ENCODE results near the gene TNRC18. TPM values are rescaled to one million over a fixed set of nuclear protein-coding genes. Genes with fewer than 3 reads are reported as not detected.
"Not testable (repeated sequence)": the region's sequence is repeated elsewhere in the genome, so short reads cannot be mapped to it uniquely, and the experiment has no call there.

Gene TNRC18
- polyA plus RNA-seq, 1 donor from 2014 or later, result 23.6 TPM

DNA sequence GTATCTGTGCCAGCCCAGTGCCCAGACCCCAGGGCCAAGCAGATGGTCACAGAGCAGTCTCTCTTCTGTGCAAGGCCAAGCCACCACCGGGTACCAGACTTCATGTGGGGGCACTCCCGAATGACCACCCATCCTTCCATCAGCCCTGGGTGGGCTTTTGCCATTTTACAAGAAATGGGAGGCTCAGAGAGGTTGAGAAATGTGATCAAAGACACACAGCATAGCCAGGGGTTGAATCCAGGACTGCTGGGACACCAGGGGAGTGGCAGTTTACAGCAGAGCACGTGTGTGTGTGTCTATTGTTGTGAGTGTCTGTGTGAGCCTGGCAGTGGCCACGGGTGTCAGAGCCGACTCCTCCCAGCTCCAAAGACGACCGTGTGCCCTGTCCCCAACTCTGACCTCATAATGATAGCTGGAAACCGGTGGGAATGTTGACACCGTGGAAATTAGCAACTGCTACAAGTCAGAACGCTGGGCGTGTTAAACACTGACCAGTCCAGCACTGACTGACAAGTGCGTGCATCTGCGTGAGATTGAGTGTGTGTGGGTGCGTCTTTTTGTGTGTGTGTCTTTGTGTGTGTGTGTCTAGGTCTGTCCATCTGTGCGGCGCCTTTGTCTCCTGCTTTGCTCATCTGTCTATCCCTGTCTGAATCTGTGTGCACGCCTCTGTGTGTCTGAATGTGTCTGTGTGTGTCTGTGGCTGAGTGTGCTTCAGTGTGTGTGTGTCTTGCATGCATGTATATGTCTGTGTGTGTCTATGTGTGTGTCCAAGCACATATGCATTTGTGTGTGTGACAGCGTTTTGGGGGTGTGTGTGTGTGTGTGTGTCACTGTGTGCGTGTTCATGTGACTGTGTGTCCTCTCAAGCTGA, 158.1 kb downstream of the TNRC18 start:
- TF ChIP-seq CTCF (IDR thresholded peaks at IDR 0.05; ENCODE audit: poor library complexity, severe bottlenecking) (no peak), POLR2AphosphoS5 (IDR thresholded peaks at IDR 0.05) (peak; percentile 45), TAF1 (IDR thresholded peaks at IDR 0.05; ENCODE audit: low read depth) (no peak)
- Histone ChIP-seq H2AFZ (ENCODE audit: low read depth, low read length) (peak overlapping the region; percentile 37), H3K79me2 (replicated peaks; ENCODE audit: insufficient read depth, low read length) (no peaks in the 10 kb centered on the region), H3K27ac (ENCODE audit: low read length) (peak overlapping the region; percentile 81), H3K36me3 (ENCODE audit: insufficient read depth, low read length) (no peaks in the 10 kb centered on the region), H4K20me1 (ENCODE audit: insufficient read depth) (no peaks in the 10 kb centered on the region), H3K27me3 (ENCODE audit: insufficient read depth, low read depth, low read length) (no peaks in the 10 kb centered on the region), H3K4me2 (ENCODE audit: low read length) (no peak overlapping the region), H3K9ac (ENCODE audit: low read length) (peak overlapping the region; percentile 58), H3K4me3 (ENCODE audit: low read length) (no peak overlapping the region), H3K9me3 (ENCODE audit: low read length) (no peaks in the 10 kb centered on the region), H3K9me2 (ENCODE audit: insufficient read depth, low read length) (no peaks in the 10 kb centered on the region), H3F3A (ENCODE audit: insufficient read depth, low read length, poor library complexity, severe bottlenecking) (no peaks in the 10 kb centered on the region)

DNA sequence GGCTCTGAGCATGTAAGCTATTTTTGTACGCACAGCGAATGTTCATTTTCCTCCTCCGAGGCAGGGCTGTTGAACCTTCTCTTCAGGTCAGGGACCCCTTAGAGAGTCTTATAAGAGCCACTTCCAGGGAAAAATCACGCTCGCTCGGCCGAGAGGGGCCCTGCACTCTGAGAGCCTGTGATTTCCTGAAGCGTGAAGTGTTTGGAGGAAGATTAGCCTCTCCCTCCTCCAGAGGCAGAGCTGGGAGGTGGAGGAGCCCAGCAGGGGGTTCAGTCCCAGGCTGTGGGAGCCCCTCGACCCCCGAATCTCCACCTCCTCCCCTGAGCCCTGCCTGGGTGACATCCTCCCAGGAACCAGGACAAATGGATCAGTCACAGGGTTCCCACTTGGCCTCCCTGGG, 160.6 kb downstream of the TNRC18 start:
- H4K20me1 ChIP-seq (ENCODE audit: insufficient read depth); H3K79me2 ChIP-seq (replicated peaks; ENCODE audit: insufficient read depth, low read length); H3K9me2 ChIP-seq (ENCODE audit: insufficient read depth, low read length); H3K36me3 ChIP-seq (ENCODE audit: insufficient read depth, low read length); H3K4me2 ChIP-seq (ENCODE audit: low read length); H3K9me3 ChIP-seq (ENCODE audit: low read length); H3F3A ChIP-seq (ENCODE audit: insufficient read depth, low read length, poor library complexity, severe bottlenecking); H3K4me3 ChIP-seq (ENCODE audit: low read length); H3K27me3 ChIP-seq (ENCODE audit: insufficient read depth, low read depth, low read length); H2AFZ ChIP-seq (ENCODE audit: low read depth, low read length): not testable (repeated sequence)
- Histone ChIP-seq H3K9ac (ENCODE audit: low read length) (peak overlapping the region; percentile 29), H3K27ac (ENCODE audit: low read length) (peak overlapping the region; percentile 60)
- TF ChIP-seq, protein P1, sequence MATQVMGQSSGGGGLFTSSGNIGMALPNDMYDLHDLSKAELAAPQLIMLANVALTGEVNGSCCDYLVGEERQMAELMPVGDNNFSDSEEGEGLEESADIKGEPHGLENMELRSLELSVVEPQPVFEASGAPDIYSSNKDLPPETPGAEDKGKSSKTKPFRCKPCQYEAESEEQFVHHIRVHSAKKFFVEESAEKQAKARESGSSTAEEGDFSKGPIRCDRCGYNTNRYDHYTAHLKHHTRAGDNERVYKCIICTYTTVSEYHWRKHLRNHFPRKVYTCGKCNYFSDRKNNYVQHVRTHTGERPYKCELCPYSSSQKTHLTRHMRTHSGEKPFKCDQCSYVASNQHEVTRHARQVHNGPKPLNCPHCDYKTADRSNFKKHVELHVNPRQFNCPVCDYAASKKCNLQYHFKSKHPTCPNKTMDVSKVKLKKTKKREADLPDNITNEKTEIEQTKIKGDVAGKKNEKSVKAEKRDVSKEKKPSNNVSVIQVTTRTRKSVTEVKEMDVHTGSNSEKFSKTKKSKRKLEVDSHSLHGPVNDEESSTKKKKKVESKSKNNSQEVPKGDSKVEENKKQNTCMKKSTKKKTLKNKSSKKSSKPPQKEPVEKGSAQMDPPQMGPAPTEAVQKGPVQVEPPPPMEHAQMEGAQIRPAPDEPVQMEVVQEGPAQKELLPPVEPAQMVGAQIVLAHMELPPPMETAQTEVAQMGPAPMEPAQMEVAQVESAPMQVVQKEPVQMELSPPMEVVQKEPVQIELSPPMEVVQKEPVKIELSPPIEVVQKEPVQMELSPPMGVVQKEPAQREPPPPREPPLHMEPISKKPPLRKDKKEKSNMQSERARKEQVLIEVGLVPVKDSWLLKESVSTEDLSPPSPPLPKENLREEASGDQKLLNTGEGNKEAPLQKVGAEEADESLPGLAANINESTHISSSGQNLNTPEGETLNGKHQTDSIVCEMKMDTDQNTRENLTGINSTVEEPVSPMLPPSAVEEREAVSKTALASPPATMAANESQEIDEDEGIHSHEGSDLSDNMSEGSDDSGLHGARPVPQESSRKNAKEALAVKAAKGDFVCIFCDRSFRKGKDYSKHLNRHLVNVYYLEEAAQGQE (IDR thresholded peaks at IDR 0.05; ENCODE audit: borderline replicate concordance), result peak; percentile 34

DNA sequence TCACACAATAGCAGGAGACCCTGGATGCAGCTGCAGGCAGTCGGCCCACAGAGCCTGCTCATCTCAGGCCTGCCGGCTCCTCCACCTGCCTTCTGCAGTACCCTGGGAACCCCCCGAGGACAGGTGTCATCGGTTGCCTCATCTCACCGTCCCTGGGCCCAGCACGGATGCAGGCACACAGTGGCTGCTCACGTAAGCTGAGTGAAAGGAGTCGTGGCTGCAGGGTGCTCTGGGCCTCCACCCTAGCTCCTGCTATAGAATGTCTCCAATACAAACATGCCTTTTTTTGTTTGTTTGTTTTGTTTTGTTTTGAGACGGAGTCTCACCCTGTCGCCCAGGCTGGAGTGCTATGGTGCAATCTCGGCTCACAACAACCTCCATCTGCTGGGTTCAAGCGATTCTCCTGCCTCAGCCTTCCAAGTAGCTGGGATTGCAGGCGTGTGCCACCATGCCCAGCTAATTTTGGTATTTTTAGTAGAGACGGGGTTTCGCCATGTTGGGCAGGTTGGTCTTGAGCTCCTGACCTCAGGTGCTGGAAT, 163.0 kb downstream of the TNRC18 start:
- H3K27ac ChIP-seq (ENCODE audit: low read length); H3K9ac ChIP-seq (ENCODE audit: low read length); H3F3A ChIP-seq (ENCODE audit: insufficient read depth, low read length, poor library complexity, severe bottlenecking); H3K4me2 ChIP-seq (ENCODE audit: low read length); H3K4me3 ChIP-seq (ENCODE audit: low read length); H3K9me2 ChIP-seq (ENCODE audit: insufficient read depth, low read length); H3K9me3 ChIP-seq (ENCODE audit: low read length); H3K36me3 ChIP-seq (ENCODE audit: insufficient read depth, low read length); H4K20me1 ChIP-seq (ENCODE audit: insufficient read depth); H3K27me3 ChIP-seq (ENCODE audit: insufficient read depth, low read depth, low read length); H3K79me2 ChIP-seq (replicated peaks; ENCODE audit: insufficient read depth, low read length); H2AFZ ChIP-seq (ENCODE audit: low read depth, low read length): not testable (repeated sequence)

Other genes starting within 250 kb of the TNRC18 start
- 36.5 and 38.7 TPM in 2 replicates for gene WIPI2, start 233.6 kb downstream of the TNRC18 start, polyA plus RNA-seq
- gene SLC29A4, start 140.9 kb downstream of the TNRC18 start, polyA plus RNA-seq, result 32.4 and 37.1 TPM in 2 replicates
- gene FBXL18, start 90.0 kb upstream of the TNRC18 start, polyA plus RNA-seq, result 1.1 and 2.8 TPM in 2 replicates
- 1,962 and 2,032 TPM in 2 replicates for gene ACTB, start 106.8 kb upstream of the TNRC18 start, polyA plus RNA-seq
- gene FSCN1, start 169.0 kb upstream of the TNRC18 start, polyA plus RNA-seq, result 207 and 242 TPM in 2 replicates